Natural killer cell (primary cell): ENCODE data around the gene NME7. TPM values are rescaled to one million over a fixed set of nuclear protein-coding genes. Genes with fewer than 3 reads are reported as not detected.
A peak's percentile ranks its signal among the peaks of the same experiment; 100 is the strongest.

Experiments
- ATAC-seq, 3 donors: fragments of 150-1000 bp in 2 of 3; fragments of 200-7000 bp in 1 of 3; cut with Tn5 transposase; 1 replicate in 1 of 3; 2 replicates in 2 of 3; pipeline ENCODE4 v1.10.0; 2021; ENCODE audit warnings: mild to moderate bottlenecking in 2 of 3, moderate library complexity in 2 of 3
- DNase-seq, 2 donors: peaks; one replicate each; pipeline versions ENCODE4 v3.0.0 to v3.0.0-alpha.2; 2013 to 2021; ENCODE audit warnings: mixed read lengths in 1 of 2
- H3K27ac ChIP-seq: one replicate; pipeline ENCODE4 v1.5.1; 2013; ENCODE audit warnings: mild to moderate bottlenecking, low read length
- H3K27me3 ChIP-seq: one replicate; pipeline ENCODE4 v1.6.1; 2013; ENCODE audit warnings: low read length; ENCODE audit not compliant: control insufficient read depth, insufficient read depth
- H3K36me3 ChIP-seq: one replicate; pipeline ENCODE4 v1.6.1; 2013; ENCODE audit warnings: low read length; ENCODE audit not compliant: control insufficient read depth, insufficient read depth
- H3K4me1 ChIP-seq: one replicate; pipeline ENCODE4 v1.6.1; 2013; ENCODE audit warnings: low read length; ENCODE audit not compliant: control insufficient read depth, insufficient read depth
- H3K4me3 ChIP-seq: one replicate; pipeline ENCODE4 v1.5.1; 2013; ENCODE audit warnings: low read length
- H3K9me3 ChIP-seq: one replicate; pipeline ENCODE4 v1.6.1; 2013; ENCODE audit warnings: low read length; ENCODE audit not compliant: control insufficient read depth, insufficient read depth
- H3K27ac Mint-ChIP-seq, 2 donors: one replicate each; pipeline ENCODE4 v1.8.0; 2022; ENCODE audit warnings: mild to moderate bottlenecking in 2 of 2, mixed read lengths in 2 of 2, moderate library complexity in 1 of 2
- H3K27me3 Mint-ChIP-seq, 2 donors: one replicate each; pipeline ENCODE4 v1.8.0; 2022; ENCODE audit warnings: low read depth in 2 of 2, mixed read lengths in 2 of 2
- H3K36me3 Mint-ChIP-seq: one replicate; pipeline ENCODE4 v1.8.0; 2022; ENCODE audit warnings: mixed read lengths
- H3K4me1 Mint-ChIP-seq, 2 donors: one replicate each; pipeline ENCODE4 v1.8.0; 2022; ENCODE audit warnings: mixed read lengths in 2 of 2
- H3K4me3 Mint-ChIP-seq: one replicate; pipeline ENCODE4 v1.8.0; 2022; ENCODE audit warnings: mild to moderate bottlenecking, moderate library complexity, mixed read lengths
- H3K9me3 Mint-ChIP-seq, 2 donors: one replicate each; pipeline ENCODE4 v1.8.0; 2022; ENCODE audit warnings: mixed read lengths in 2 of 2
- CTCF ChIP-seq: fragments of 200-600 bp; IDR thresholded peaks from one replicate; pipeline ENCODE4 v1.8.0; 2022; ENCODE audit warnings: antibody characterized with exemption
- WGBS: methylation state at CpG from one replicate; pipeline ENCODE4 v1.1.7; 2013; ENCODE audit warnings: missing lambda C conversion rate; ENCODE audit not compliant: insufficient coverage; 5-methylcytosine and 5-hydroxymethylcytosine counted together
- intact Hi-C: fragments of 100-400 bp; cut with micrococcal nuclease; formaldehyde crosslinking; loops from one replicate; pipeline ENCODE4 v1.14.2; 2022
- total RNA-seq, 4 donors: library from RNA; stranded (reverse); fragments of 120-200 nt in 1 of 4; gene quantifications; one replicate each; pipeline versions ENCODE4 v1.2.3 to v1.2.4, GENCODE V29; 2013 to 2022

NME7 gene
- total RNA-seq, 3 donors from 2014 or later (not counting 1 experiment from before 2014, with no cell fraction given): 5.2 to 9.9 (median 9.8) TPM

- H3K9me3 Mint-ChIP-seq: no peaks in the 10 kb centered on the region
- peak overlapping the region; percentile 76 to 82 for H3K27ac Mint-ChIP-seq
- H3K27me3 Mint-ChIP-seq: no peaks in the 10 kb centered on the region
- Histone ChIP-seq H3K27me3 (no peaks in the 10 kb centered on the region), H3K36me3 (no peaks in the 10 kb centered on the region), H3K27ac (peak overlapping the region; percentile 53), H3K4me3 (no peak overlapping the region), H3K9me3 (no peaks in the 10 kb centered on the region), H3K4me1 (peaks cover 3% of the 10 kb centered on the region)
- H3K4me3 Mint-ChIP-seq: no peak overlapping the region
- peaks cover 24 to 25% of the 10 kb centered on the region in 2 donors for H3K4me1 Mint-ChIP-seq
- 90% methylated on average over 2 of the region's 2 CpGs for WGBS
- TF ChIP-seq CTCF: peak; percentile 24
- DNase-seq: peak in 1 of 2 donors; percentile 13
- no peaks in the 10 kb centered on the region for H3K36me3 Mint-ChIP-seq
- ATAC-seq: no peak
- intact Hi-C loops: loop anchor here (10.0 kb wide), 1 partner anchor 529 kb away; no protein-coding TSS in a partner anchor
These were observed 233.6 kb downstream of the NME7 start for GRCh38 chr1:169133801-169134502.

GRCh38 chr1:169133228-169133576 is 234.4 kb downstream of the NME7 start:
- H3K36me3 Mint-ChIP-seq: no peaks in the 10 kb centered on the region
- H3K4me3 Mint-ChIP-seq: peak overlapping the region; percentile 58
- ATAC-seq (peak; percentile 84 to 96 (median 96)), DNase-seq (peak in 1 of 2 donors; percentile 19)
- H3K9me3 Mint-ChIP-seq: no peaks in the 10 kb centered on the region
- H3K27me3 Mint-ChIP-seq: no peaks in the 10 kb centered on the region
- Histone ChIP-seq H3K9me3 (no peaks in the 10 kb centered on the region), H3K36me3 (no peaks in the 10 kb centered on the region), H3K4me3 (no peak overlapping the region), H3K27ac (peak overlapping the region; percentile 53), H3K27me3 (no peaks in the 10 kb centered on the region), H3K4me1 (peaks cover 3% of the 10 kb centered on the region)
- peaks cover 24 to 25% of the 10 kb centered on the region in 2 donors for H3K4me1 Mint-ChIP-seq
- intact Hi-C loops: loop anchor here (10.0 kb wide), 1 partner anchor 528 kb away; no protein-coding TSS in a partner anchor
- H3K27ac Mint-ChIP-seq: peak overlapping the region; percentile 76 to 82
- 51% methylated on average over 4 of the region's 5 CpGs for WGBS
- TF ChIP-seq CTCF: no peak

- DNase-seq: no peak
- no peaks in the 10 kb centered on the region for H3K36me3 Mint-ChIP-seq
- H3K27ac Mint-ChIP-seq: peak overlapping the region; percentile 76 to 82
- intact Hi-C loops: loop anchor here (10.0 kb wide), 1 partner anchor 528 kb away; no protein-coding TSS in a partner anchor
- H3K27me3 ChIP-seq: no peaks in the 10 kb centered on the region
- no peaks in the 10 kb centered on the region for H3K27me3 Mint-ChIP-seq
- TF ChIP-seq CTCF: no peak
- H3K4me3 Mint-ChIP-seq: peak overlapping the region; percentile 58
- peak; percentile 63 to 75 (median 64) for ATAC-seq
- WGBS: 77% methylated on average over 4 of the region's 4 CpGs
- H3K9me3 ChIP-seq: no peaks in the 10 kb centered on the region
- H3K27ac ChIP-seq: peak overlapping the region; percentile 61
- H3K4me1 ChIP-seq: peaks cover 3% of the 10 kb centered on the region
- no peaks in the 10 kb centered on the region for H3K36me3 ChIP-seq
- H3K4me1 Mint-ChIP-seq: peaks cover 24 to 25% of the 10 kb centered on the region in 2 donors
- no peaks in the 10 kb centered on the region for H3K9me3 Mint-ChIP-seq
- H3K4me3 ChIP-seq: no peak overlapping the region
These were observed 234.9 kb downstream of the NME7 start for GRCh38 chr1:169132512-169133227.
